GM12878 (cell line): ENCODE data around the gene CPSF3. TPM values are rescaled to one million over a fixed set of nuclear protein-coding genes. Genes with fewer than 3 reads are reported as not detected.
A peak's percentile ranks its signal among the peaks of the same experiment; 100 is the strongest.

Source experiments
- ASH2L ChIP-seq: fragments of 300-600, 200-600 bp; sonication (generic); IDR thresholded peaks from 2 replicates; pipeline ENCODE4 v1.6.1; 2017; ENCODE audit warnings: low read depth, mild to moderate bottlenecking, borderline replicate concordance
- BHLHE40 ChIP-seq, 2 experiments: fragments of 450-650 bp in 1 of 2; IDR thresholded peaks; 2 replicates each; pipeline ENCODE4 v1.6.1; 2011 to 2017; ENCODE audit warnings: low read depth in 2 of 2, borderline replicate concordance in 1 of 2, improper control_type of control experiment in 1 of 2, low read length in 1 of 2, mild to moderate bottlenecking in 1 of 2
- CBFB ChIP-seq: IDR thresholded peaks from 2 replicates; pipeline ENCODE4 v1.6.1; 2016; ENCODE audit warnings: antibody characterized with exemption, low read depth
- CREM ChIP-seq: IDR thresholded peaks from 2 replicates; pipeline ENCODE4 v1.6.1; 2014; ENCODE audit warnings: antibody characterized with exemption, low read depth
- DPF2 ChIP-seq: fragments of 450-650 bp; IDR thresholded peaks from 2 replicates; pipeline ENCODE4 v1.6.1; 2017; ENCODE audit warnings: mild to moderate bottlenecking
- EGR1 ChIP-seq, 2 experiments: IDR thresholded peaks; 1 replicate in 1 of 2; 2 replicates in 1 of 2; pipeline ENCODE4 v1.6.1; 2011 to 2012; ENCODE audit warnings: low read depth in 2 of 2, low read length in 2 of 2, borderline replicate concordance in 1 of 2, mild to moderate bottlenecking in 1 of 2, moderate library complexity in 1 of 2
- HDAC6 ChIP-seq: fragments of 200-600 bp; sonication (generic); IDR thresholded peaks from one replicate; pipeline ENCODE4 v1.8.0; 2017; ENCODE audit warnings: antibody characterized with exemption; ENCODE audit not compliant: unreplicated experiment
- NFYB ChIP-seq: IDR thresholded peaks from 2 replicates; pipeline ENCODE4 v1.6.1; 2011; ENCODE audit warnings: low read depth, mild to moderate bottlenecking, low read length, improper control_type of control experiment, moderate library complexity; ENCODE audit not compliant: insufficient read depth
- POLR2A ChIP-seq: IDR thresholded peaks from 2 replicates; pipeline ENCODE4 v1.6.1; 2011; ENCODE audit warnings: low read depth, mild to moderate bottlenecking, low read length
- RAD51 ChIP-seq: fragments of 450-650 bp; IDR thresholded peaks from 2 replicates; pipeline ENCODE4 v1.6.1; 2016; ENCODE audit warnings: moderate library complexity, mild to moderate bottlenecking, inconsistent platforms
- SIN3A ChIP-seq: IDR thresholded peaks from 2 replicates; pipeline ENCODE4 v1.6.1; 2012; ENCODE audit warnings: low read depth, low read length, improper control_type of control experiment
- SP1 ChIP-seq: IDR thresholded peaks from one replicate; pipeline ENCODE4 v1.6.1; 2011; ENCODE audit warnings: low read depth, low read length
- TCF12 ChIP-seq: IDR thresholded peaks from 2 replicates; pipeline ENCODE4 v1.6.1; 2011; ENCODE audit warnings: low read depth, mild to moderate bottlenecking, low read length
- WRNIP1 ChIP-seq: IDR thresholded peaks from 2 replicates; pipeline ENCODE4 v1.6.1; 2011; ENCODE audit warnings: low read depth, low read length, improper control_type of control experiment, borderline replicate concordance
- ZBED1 ChIP-seq: IDR thresholded peaks from 2 replicates; pipeline ENCODE4 v1.6.1; 2016; ENCODE audit warnings: borderline replicate concordance
- polyA plus RNA-seq, 11 experiments: library from polyadenylated mRNA; depleted of rRNA in 4 of 11; unstranded in 6 of 11; stranded (reverse) in 5 of 11; fragments of >200 nt; fragmentation: Nextera tagmentation in 4 of 11; fragmentation: Illumina TruSeq in 1 of 11; extraction: Ambion mirVana in 4 of 11; extraction: Trizol in 1 of 11; gene quantifications; 1 replicate in 1 of 11; 2 replicates in 10 of 11; pipeline versions ENCODE4 v1.2.1 to v1.2.3, GENCODE V29; 2011 to 2016; ENCODE audit warnings: inconsistent platforms in 2 of 11, missing spikeins in 2 of 11, low read depth in 1 of 11
- total RNA-seq, 4 experiments: library from RNA; depleted of rRNA in 3 of 4; stranded (reverse); fragments of >200 nt in 3 of 4; fragmentation: Illumina TruSeq in 1 of 4; extraction: Trizol in 1 of 4; gene quantifications; 2 replicates each; pipeline versions ENCODE4 v1.2.1 to v1.2.3, GENCODE V29; 2013 to 2021
- TF ChIP-seq, protein P1 (sequence below): fragments of 450-650 bp; formaldehyde crosslinking; IDR thresholded peaks from 2 replicates; pipeline ENCODE4 v1.5.0; 2022; ENCODE audit warnings: mild to moderate bottlenecking, missing genetic modification characterization
- TF ChIP-seq, protein P2 (sequence below): IDR thresholded peaks from 2 replicates; pipeline ENCODE4 v1.6.1; 2011; ENCODE audit warnings: low read depth, low read length, improper control_type of control experiment, borderline replicate concordance
- TF ChIP-seq, protein P3 (sequence below): fragments of 450-650 bp; IDR thresholded peaks from 2 replicates; pipeline ENCODE4 v1.6.1; 2018; ENCODE audit warnings: borderline replicate concordance, mild to moderate bottlenecking; ENCODE audit not compliant: partially characterized antibody
- TF ChIP-seq, protein P4 (sequence below): fragments of 450-650 bp; IDR thresholded peaks from 2 replicates; pipeline ENCODE4 v1.6.1; 2017; ENCODE audit warnings: low read depth, mild to moderate bottlenecking, moderate library complexity
- TF ChIP-seq, protein P5 (sequence below), 3 experiments: IDR thresholded peaks in 2 of 3; conservative IDR thresholded peaks in 1 of 3; 2 replicates each; pipeline ENCODE4 v1.5.1; 2011; ENCODE audit warnings: low read depth in 3 of 3, low read length in 3 of 3, mild to moderate bottlenecking in 3 of 3, control low read depth in 2 of 3, moderate library complexity in 2 of 3, inconsistent platforms in 1 of 3, mixed read lengths in 1 of 3; ENCODE audit not compliant: control insufficient read depth in 2 of 3, insufficient read depth in 1 of 3; ENCODE audit errors: extremely low read depth in 1 of 3

CPSF3 gene
- total and polyA plus RNA-seq, 10 of the 15 experiments (the other 5 are each of a cell fraction or from before 2014, with no cell fraction given): 34.5 to 108 (median 76.1) TPM

DNA sequence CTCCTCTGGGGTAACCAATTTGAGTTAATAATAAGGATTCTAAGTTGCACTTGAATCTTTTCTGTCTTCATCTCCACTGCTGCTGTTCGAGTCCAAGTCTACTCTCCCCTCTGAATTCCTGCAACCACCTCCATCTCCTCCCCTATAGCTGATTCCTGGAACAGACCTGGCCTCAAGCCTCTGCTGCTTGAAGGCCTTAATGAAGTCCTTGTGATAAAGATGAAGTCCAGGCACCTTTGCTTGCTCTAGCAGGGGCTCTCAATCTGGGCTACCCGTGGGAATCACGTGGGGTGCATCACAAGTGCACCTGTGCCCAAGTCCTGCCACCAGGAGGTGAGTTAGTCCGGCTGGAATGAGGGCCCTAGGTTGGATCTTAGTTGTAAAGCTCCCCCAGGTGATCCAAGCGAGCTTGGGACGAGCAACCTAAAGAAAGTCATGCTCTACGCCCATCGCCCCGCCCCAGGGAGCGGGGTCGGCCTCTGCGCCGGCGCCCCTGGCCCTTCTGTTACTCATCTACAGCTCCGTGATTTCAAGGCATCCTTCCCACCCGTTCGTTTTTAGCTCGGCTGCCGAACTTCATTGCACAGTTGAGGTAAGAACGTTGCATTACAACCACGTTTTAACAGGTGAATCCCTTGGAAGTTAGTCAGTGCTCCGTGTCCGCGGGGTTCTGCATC lies 50.0 kb downstream of the CPSF3 start (continued):
- TF ChIP-seq, protein P1, sequence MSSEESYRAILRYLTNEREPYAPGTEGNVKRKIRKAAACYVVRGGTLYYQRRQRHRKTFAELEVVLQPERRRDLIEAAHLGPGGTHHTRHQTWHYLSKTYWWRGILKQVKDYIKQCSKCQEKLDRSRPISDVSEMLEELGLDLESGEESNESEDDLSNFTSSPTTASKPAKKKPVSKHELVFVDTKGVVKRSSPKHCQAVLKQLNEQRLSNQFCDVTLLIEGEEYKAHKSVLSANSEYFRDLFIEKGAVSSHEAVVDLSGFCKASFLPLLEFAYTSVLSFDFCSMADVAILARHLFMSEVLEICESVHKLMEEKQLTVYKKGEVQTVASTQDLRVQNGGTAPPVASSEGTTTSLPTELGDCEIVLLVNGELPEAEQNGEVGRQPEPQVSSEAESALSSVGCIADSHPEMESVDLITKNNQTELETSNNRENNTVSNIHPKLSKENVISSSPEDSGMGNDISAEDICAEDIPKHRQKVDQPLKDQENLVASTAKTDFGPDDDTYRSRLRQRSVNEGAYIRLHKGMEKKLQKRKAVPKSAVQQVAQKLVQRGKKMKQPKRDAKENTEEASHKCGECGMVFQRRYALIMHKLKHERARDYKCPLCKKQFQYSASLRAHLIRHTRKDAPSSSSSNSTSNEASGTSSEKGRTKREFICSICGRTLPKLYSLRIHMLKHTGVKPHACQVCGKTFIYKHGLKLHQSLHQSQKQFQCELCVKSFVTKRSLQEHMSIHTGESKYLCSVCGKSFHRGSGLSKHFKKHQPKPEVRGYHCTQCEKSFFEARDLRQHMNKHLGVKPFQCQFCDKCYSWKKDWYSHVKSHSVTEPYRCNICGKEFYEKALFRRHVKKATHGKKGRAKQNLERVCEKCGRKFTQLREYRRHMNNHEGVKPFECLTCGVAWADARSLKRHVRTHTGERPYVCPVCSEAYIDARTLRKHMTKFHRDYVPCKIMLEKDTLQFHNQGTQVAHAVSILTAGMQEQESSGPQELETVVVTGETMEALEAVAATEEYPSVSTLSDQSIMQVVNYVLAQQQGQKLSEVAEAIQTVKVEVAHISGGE: no peak
- no peak for TF ChIP-seq CREM
- TF ChIP-seq BHLHE40 (IDR thresholded peaks at IDR 0.05; ENCODE audit: borderline replicate concordance in 1 of 2, low read depth in 2 of 2, low read length in 1 of 2): peak in 1 of 2 experiments; percentile 37; a peak in 2 of 4 replicates
- TF ChIP-seq RAD51: peak; percentile 82
- TF ChIP-seq, protein P2, sequence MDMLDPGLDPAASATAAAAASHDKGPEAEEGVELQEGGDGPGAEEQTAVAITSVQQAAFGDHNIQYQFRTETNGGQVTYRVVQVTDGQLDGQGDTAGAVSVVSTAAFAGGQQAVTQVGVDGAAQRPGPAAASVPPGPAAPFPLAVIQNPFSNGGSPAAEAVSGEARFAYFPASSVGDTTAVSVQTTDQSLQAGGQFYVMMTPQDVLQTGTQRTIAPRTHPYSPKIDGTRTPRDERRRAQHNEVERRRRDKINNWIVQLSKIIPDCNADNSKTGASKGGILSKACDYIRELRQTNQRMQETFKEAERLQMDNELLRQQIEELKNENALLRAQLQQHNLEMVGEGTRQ: peak; percentile 30; the same call in 1 of the 2 replicates
- no peak for TF ChIP-seq POLR2A
- no peak for TF ChIP-seq ZBED1
- no peak for TF ChIP-seq EGR1 (IDR thresholded peaks at IDR 0.05; ENCODE audit: borderline replicate concordance in 1 of 2, low read depth in 2 of 2, low read length in 2 of 2)
- TF ChIP-seq WRNIP1: no peak
- no peak for TF ChIP-seq CBFB
- no peak for TF ChIP-seq SIN3A
- no peak for TF ChIP-seq DPF2
- TF ChIP-seq, protein P3, sequence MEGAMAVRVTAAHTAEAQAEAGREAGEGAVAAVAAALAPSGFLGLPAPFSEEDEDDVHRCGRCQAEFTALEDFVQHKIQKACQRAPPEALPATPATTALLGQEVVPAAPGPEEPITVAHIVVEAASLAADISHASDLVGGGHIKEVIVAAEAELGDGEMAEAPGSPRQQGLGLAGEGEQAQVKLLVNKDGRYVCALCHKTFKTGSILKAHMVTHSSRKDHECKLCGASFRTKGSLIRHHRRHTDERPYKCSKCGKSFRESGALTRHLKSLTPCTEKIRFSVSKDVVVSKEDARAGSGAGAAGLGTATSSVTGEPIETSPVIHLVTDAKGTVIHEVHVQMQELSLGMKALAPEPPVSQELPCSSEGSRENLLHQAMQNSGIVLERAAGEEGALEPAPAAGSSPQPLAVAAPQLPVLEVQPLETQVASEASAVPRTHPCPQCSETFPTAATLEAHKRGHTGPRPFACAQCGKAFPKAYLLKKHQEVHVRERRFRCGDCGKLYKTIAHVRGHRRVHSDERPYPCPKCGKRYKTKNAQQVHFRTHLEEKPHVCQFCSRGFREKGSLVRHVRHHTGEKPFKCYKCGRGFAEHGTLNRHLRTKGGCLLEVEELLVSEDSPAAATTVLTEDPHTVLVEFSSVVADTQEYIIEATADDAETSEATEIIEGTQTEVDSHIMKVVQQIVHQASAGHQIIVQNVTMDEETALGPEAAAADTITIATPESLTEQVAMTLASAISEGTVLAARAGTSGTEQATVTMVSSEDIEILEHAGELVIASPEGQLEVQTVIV: no peak
- no peak for TF ChIP-seq SP1
- TF ChIP-seq NFYB: no peak
- TF ChIP-seq HDAC6: no peak
- TF ChIP-seq, protein P4, sequence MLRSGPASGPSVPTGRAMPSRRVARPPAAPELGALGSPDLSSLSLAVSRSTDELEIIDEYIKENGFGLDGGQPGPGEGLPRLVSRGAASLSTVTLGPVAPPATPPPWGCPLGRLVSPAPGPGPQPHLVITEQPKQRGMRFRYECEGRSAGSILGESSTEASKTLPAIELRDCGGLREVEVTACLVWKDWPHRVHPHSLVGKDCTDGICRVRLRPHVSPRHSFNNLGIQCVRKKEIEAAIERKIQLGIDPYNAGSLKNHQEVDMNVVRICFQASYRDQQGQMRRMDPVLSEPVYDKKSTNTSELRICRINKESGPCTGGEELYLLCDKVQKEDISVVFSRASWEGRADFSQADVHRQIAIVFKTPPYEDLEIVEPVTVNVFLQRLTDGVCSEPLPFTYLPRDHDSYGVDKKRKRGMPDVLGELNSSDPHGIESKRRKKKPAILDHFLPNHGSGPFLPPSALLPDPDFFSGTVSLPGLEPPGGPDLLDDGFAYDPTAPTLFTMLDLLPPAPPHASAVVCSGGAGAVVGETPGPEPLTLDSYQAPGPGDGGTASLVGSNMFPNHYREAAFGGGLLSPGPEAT: no peak
- no peak for TF ChIP-seq ASH2L
- no peak for TF ChIP-seq TCF12
- TF ChIP-seq, protein P5, sequence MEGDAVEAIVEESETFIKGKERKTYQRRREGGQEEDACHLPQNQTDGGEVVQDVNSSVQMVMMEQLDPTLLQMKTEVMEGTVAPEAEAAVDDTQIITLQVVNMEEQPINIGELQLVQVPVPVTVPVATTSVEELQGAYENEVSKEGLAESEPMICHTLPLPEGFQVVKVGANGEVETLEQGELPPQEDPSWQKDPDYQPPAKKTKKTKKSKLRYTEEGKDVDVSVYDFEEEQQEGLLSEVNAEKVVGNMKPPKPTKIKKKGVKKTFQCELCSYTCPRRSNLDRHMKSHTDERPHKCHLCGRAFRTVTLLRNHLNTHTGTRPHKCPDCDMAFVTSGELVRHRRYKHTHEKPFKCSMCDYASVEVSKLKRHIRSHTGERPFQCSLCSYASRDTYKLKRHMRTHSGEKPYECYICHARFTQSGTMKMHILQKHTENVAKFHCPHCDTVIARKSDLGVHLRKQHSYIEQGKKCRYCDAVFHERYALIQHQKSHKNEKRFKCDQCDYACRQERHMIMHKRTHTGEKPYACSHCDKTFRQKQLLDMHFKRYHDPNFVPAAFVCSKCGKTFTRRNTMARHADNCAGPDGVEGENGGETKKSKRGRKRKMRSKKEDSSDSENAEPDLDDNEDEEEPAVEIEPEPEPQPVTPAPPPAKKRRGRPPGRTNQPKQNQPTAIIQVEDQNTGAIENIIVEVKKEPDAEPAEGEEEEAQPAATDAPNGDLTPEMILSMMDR (IDR thresholded peaks at IDR 0.05 in 2 of 3, conservative IDR thresholded peaks at IDR 0.05 in 1 of 3; ENCODE audit: control insufficient read depth in 2 of 3, extremely low read depth in 1 of 3, insufficient read depth in 1 of 3, low read depth in 3 of 3, low read length in 3 of 3): peak in 2 of 3 experiments; percentile 40 to 43; a peak in 3 of 6 replicates
